ENCODE measurements around the gene ERAL1. TPM values are rescaled to one million over a fixed set of nuclear protein-coding genes. Genes with fewer than 3 reads are reported as not detected.

The ERAL1 gene
- polyA plus RNA-seq, 1 donor (not counting 4 experiments of a cell fraction or from before 2014, with no cell fraction given) = 46.5 TPM

- Histone ChIP-seq H3K9ac (ENCODE audit: control insufficient read depth, extremely low read depth, insufficient read depth, low read length) (peak overlapping the region; percentile 91), H3K79me2 (ENCODE audit: control insufficient read depth, insufficient read depth, low read length) (peaks cover 59% of the 10 kb centered on the region), H3K4me3 (ENCODE audit: control insufficient read depth in 2 of 3, extremely low read depth in 1 of 3, insufficient read depth in 2 of 3, low read depth in 1 of 3, low read length in 3 of 3) (peak overlapping the region in 2 of 3 experiments; percentile 78 to 96), H3K36me3 (ENCODE audit: control insufficient read depth in 2 of 2, extremely low read depth in 1 of 2, insufficient read depth in 2 of 2, low read length in 2 of 2) (peaks cover 2 to 11% of the 10 kb centered on the region in 2 experiments), H3K27ac (ENCODE audit: control insufficient read depth, insufficient read depth, low read length) (peak overlapping the region; percentile 93), H3K9me3 (ENCODE audit: control insufficient read depth, low read depth, low read length) (no peaks in the 10 kb centered on the region), H2AFZ (ENCODE audit: control insufficient read depth, low read length) (no peak overlapping the region), H3K9me1 (ENCODE audit: control insufficient read depth, extremely low read depth, insufficient read depth, low read length) (no peaks in the 10 kb centered on the region), H3K4me2 (ENCODE audit: control insufficient read depth, extremely low read depth, insufficient read depth, low read depth, low read length) (peak overlapping the region; percentile 99), H3K27me3 (ENCODE audit: control insufficient read depth, extremely low read depth, insufficient read depth, low read length) (no peaks in the 10 kb centered on the region), H4K20me1 (ENCODE audit: control insufficient read depth, extremely low read depth, insufficient read depth, low read length) (no peaks in the 10 kb centered on the region), H3K4me1 (ENCODE audit: control insufficient read depth, extremely low read depth, insufficient read depth, low read length) (peaks cover 43% of the 10 kb centered on the region)
- dilution Hi-C loops (cut with MboI; ENCODE audit: extremely low pct_ligation_motif_present, low sequenced_read_pairs) = no loop called here
- no peak for DNase-seq (ENCODE audit: low read depth, low spot score)
- no peak for TF ChIP-seq EZH2 (IDR thresholded peaks at IDR 0.05; ENCODE audit: low read length)
- TF ChIP-seq CTCF (optimal IDR thresholded peaks at IDR 0.05 in 1 of 3, IDR thresholded peaks at IDR 0.05 in 1 of 3, conservative IDR thresholded peaks at IDR 0.05 in 1 of 3; ENCODE audit: extremely low read depth in 1 of 3, insufficient read depth in 2 of 3, low read length in 3 of 3) = no peak
- FAIRE-seq = no peak
These were observed 44.4 kb upstream of the ERAL1 start for GRCh38 chr17:28810437-28810836.

- Histone ChIP-seq H3K27ac (ENCODE audit: control insufficient read depth, insufficient read depth, low read length) (peak overlapping the region; percentile 93), H3K27me3 (ENCODE audit: control insufficient read depth, extremely low read depth, insufficient read depth, low read length) (no peaks in the 10 kb centered on the region), H2AFZ (ENCODE audit: control insufficient read depth, low read length) (peak overlapping the region; percentile 46), H3K9ac (ENCODE audit: control insufficient read depth, extremely low read depth, insufficient read depth, low read length) (peak overlapping the region; percentile 91), H3K4me2 (ENCODE audit: control insufficient read depth, extremely low read depth, insufficient read depth, low read depth, low read length) (peak overlapping the region; percentile 99), H3K9me3 (ENCODE audit: control insufficient read depth, low read depth, low read length) (no peaks in the 10 kb centered on the region), H3K9me1 (ENCODE audit: control insufficient read depth, extremely low read depth, insufficient read depth, low read length) (no peaks in the 10 kb centered on the region), H3K36me3 (ENCODE audit: control insufficient read depth in 2 of 2, extremely low read depth in 1 of 2, insufficient read depth in 2 of 2, low read length in 2 of 2) (no peaks in the 10 kb centered on the region), H3K79me2 (ENCODE audit: control insufficient read depth, insufficient read depth, low read length) (peaks cover 58% of the 10 kb centered on the region), H3K4me1 (ENCODE audit: control insufficient read depth, extremely low read depth, insufficient read depth, low read length) (peaks cover 43% of the 10 kb centered on the region), H3K4me3 (ENCODE audit: control insufficient read depth in 2 of 3, extremely low read depth in 1 of 3, insufficient read depth in 2 of 3, low read depth in 1 of 3, low read length in 3 of 3) (peak overlapping the region; percentile 78 to 100 (median 96)), H4K20me1 (ENCODE audit: control insufficient read depth, extremely low read depth, insufficient read depth, low read length) (no peaks in the 10 kb centered on the region)
- peak; percentile 9 for FAIRE-seq
- DNase-seq (ENCODE audit: low read depth, low spot score) = no peak
- dilution Hi-C loops (cut with MboI; ENCODE audit: extremely low pct_ligation_motif_present, low sequenced_read_pairs) = no loop called here
- TF ChIP-seq CTCF (optimal IDR thresholded peaks at IDR 0.05 in 1 of 3, IDR thresholded peaks at IDR 0.05 in 1 of 3, conservative IDR thresholded peaks at IDR 0.05 in 1 of 3; ENCODE audit: extremely low read depth in 1 of 3, insufficient read depth in 2 of 3, low read length in 3 of 3) = no peak
- no peak for TF ChIP-seq EZH2 (IDR thresholded peaks at IDR 0.05; ENCODE audit: low read length)
These were observed 43.1 kb upstream of the ERAL1 start for GRCh38 chr17:28811651-28812090.

Measured in keratinocyte (primary cell).